HG02798 (cell line): ENCODE data around the gene LPGAT1.
A peak's percentile ranks its signal among the peaks of the same experiment; 100 is the strongest.
"Not testable (repeated sequence)": the region's sequence is repeated elsewhere in the genome, so short reads cannot be mapped to it uniquely, and the experiment has no call there.

Experiments
- ATAC-seq: cut with Tn5 transposase; IDR thresholded peaks from one replicate; pipeline ENCODE4 v1.9.1; 2021; ENCODE audit warnings: mild to moderate bottlenecking; ENCODE audit not compliant: unreplicated experiment, poor library complexity

The LPGAT1 gene, protein sequence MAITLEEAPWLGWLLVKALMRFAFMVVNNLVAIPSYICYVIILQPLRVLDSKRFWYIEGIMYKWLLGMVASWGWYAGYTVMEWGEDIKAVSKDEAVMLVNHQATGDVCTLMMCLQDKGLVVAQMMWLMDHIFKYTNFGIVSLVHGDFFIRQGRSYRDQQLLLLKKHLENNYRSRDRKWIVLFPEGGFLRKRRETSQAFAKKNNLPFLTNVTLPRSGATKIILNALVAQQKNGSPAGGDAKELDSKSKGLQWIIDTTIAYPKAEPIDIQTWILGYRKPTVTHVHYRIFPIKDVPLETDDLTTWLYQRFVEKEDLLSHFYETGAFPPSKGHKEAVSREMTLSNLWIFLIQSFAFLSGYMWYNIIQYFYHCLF

DNA sequence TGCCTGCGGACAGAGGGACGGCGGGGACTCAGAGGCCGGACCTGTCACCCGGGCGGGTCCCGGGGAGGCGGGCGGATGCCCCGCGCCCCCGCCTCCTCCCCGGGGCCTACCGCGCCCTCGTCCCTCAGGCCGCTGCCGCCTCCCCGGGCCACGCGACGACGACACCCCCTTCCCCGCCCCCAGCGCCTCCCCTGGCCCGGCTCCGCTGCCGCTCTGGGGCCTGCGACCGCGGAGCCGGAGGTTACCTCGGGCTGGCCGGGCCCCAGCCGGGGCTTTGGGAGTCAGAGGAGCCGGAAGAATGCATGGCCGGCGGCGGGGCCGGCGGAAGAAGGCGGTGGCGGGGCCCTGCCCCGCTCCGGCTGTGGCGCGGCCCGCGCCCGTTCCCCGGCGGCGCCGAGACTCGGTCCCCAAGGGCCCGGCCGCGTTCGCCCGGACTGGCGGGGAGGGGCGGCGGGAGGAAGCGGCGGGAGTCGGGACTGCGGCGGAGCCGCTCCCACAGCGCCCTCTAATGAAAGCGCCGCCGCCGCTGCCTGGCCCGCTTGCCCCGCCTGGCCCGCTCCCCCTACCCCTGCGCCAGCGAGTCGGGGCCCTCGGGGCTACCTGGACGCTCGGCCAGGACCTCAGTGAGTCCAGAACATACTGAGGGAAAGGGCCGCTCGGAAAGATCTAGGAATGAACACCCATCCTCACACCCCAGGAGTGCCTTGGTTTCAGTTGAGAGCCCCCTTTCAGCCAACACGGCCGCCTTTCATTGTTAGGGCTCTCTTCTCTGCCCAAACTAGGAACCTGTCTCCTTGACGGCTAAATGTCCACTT lies at the start of gene LPGAT1:
Gene LPGAT1 (minus strand): TSS at position 436 of the 815 bp plus-strand sequence. CDS start 1,467 bp downstream, outside the sequence.
- ATAC-seq, result peak; percentile 84

DNA sequence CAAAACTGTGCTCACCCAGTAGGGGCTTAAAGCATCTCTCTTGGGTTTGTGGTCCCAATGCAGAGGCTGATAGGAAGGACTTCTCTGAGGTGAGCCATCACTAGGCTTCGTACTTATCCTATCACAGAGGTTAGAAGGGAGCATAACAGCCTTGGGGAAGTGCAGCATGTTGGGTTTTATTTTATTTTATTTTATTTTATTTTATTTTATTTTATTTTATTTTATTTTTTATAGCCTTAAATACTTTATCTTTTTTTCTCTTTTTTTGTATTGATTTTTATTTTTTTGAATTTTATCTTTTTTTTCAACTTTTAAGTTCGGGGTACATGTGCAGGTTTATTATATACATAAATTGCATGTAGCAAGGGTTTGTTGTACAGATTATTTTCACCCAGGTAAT lies 48.9 kb upstream of the LPGAT1 start:
- no peak for ATAC-seq

DNA sequence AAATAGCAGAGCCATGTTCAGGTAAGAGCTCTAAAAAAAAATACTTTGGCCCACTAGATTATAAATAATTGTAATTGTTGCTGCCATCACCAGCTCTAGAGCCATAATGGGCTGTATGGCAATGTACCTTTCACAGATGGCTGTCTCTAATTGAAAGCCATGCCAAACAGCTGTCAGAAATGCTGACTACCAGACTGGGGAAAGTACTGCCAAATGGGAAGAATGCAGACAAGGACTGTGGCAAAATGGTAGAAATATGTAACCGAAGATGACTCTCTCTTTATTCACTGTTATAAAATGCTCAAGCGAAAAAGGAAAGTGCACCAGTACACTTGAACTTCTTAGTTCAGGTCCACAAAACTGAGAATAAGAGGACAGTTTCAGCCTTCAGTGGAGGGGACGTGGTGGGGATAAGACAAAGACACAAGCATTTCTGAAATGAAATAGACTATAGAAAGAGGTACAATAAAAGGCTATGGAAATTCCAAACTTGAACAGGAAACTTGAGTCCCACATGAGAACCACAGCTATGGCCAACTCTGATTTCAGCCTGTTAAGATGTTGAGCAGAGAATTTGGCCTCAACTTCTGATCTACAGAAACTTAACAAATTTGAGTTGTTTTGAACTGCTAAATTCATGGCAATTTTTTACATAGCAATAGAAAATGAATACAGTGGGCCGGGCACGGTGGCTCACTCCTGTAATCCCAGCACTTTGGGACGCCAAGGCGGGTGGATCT lies 46.5 kb upstream of the LPGAT1 start:
- ATAC-seq, result no peak

DNA sequence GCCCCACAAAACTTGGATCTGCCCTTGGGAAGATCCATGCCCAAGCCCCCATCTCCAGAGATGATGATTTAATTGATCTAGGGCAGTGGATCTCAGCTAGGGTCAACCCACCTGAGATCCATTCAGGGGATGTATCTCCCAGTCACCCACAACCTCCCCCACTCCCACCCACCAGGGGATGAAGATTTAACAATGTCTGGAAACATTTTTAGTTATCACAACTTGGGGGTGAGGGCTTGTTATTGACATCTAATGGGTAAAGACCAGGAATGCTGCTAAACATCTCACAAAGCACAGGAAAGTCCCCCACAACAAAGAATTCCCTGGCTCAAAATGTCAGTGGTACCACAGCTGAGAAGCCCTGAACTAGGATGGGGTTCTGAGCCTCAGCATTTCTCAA lies 45.0 kb upstream of the LPGAT1 start:
- ATAC-seq, result no peak

DNA sequence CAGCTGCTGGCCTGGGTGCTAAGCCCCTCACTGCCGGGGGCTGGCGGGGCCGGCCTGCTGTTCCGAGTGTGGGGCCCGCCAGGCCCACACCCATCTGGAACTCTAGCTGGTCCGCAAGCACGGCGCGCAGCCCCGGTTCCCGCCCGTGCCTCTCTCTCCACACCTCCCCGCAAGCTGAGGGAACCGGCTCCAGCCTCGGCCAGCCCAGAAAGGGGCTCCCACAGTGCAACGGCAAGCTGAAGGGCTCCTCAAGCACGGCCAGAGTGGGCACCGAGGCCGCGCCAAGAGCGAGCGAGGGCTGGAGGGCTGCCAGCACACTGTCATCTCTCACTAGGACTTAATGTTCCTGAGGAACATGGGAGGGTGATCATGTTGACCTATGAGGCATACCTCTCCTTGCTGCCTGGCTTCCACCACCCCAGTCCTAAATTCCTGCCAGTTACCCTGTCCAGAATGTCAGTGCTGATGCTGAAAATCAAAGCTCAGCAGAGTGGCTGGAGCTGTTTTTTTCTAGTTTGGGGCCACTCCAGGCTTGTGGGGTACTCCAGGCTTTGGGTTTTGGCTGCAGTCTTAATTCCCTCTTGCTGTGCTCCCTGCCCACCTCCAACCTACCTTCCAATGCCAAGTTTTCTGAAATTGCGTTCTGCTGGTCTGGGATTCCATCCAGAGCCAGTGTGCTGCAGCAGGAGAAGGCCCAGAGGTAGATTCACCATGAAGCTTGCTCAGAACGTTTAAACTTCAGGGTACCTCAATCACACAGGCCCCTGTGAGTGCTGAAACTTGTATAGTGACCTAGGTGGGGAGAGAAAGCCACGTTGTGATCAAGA lies 44.2 kb upstream of the LPGAT1 start:
- no peak for ATAC-seq

DNA sequence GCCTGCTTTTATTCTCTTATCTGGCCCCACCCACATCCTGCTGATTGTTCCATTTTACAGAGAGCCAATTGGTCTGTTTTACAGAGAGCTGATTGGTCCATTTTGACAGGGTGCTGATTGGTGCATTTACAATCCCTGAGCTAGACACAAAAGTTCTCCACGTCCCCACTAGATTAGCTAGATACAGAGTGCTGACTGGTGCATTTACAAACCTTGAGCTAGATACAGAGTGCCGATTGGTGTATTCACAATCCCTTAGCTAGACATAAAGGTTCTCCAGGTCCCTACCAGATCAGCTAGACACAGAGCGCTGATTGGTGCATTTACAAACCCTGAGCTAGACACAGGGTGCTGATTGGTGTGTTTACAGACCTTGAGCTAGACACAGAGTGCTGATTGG lies 43.2 kb upstream of the LPGAT1 start:
- ATAC-seq, result not testable (repeated sequence)

DNA sequence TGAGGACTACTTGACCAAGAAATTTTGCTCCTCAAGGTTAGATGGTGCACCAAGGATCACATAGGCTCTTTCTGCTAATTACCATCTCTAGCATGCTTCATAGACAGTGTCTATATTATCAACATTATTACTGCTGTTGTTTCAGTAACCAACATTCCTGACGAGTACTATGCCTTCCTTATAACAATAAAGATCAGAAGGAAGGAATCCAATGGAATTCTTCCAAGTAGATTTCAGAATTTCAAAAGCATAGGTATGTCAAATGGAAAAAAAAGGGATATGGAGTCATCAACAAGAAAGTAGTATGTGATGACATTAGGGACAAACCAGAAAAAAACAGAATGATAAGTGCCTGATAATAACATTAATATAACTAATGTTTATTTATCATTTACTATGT lies 39.6 kb upstream of the LPGAT1 start:
- no peak for ATAC-seq

- ATAC-seq, result no peak
These were observed 34.6 kb upstream of the LPGAT1 start for GRCh38 chr1:211865180-211865579.

- ATAC-seq, result no peak
These were observed 28.8 kb upstream of the LPGAT1 start for GRCh38 chr1:211859405-211859804.

DNA sequence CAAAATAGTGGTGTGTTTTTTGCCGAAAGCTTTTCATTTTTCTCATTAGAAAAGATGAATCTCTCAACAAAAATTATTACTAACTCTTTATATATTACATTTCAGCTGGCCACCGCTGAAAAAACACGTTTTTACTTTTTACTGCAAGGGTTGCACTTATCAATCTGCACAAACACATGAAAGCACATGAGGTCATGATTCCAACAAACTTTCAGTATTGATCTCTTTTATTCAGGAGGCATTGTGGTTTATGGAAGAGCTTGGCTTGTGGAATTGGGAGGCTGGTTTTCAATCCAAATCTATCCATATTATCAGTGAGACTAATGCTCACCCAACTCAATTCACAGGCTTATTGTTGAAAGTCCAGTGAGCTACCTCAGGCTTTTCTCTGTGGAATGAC lies 20.6 kb upstream of the LPGAT1 start:
- ATAC-seq, result no peak

DNA sequence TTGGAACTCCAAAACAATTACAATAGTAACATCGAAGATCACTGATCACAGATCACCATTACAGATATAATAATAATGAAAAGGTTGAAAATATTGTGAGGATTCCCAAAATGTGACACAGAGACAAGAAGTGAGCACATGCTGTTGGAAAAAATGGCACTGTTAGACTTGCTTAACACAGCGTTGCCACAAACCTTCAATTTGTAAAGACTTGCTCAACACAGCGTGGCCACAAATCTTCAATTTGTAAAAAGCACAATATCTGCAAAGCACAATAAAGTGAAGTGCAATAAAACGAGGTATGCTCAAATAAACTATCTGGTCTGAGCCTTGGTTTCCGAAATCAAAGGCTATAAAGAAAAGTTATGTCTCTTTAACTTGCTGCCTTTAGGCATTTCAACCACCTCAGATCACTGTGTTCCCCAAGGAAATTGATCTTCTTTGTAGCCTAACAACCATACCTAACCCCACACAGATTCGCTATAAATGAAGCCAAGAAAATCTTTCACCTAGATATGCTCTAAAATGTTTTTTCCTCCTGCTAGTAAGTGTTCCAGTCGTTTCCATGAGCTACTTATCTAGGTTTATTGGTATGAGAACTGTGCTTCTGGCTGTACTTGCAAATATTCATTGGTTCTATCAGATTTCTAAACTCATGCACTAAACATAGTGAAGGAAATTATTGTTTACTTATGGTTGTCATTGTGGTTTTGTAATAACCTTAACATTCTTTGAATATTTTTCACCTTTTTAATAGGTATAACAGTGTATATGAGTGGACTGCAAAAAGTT lies 13.1 kb upstream of the LPGAT1 start:
- no peak for ATAC-seq

- no peak for ATAC-seq
These were observed 12.5 kb upstream of the LPGAT1 start for GRCh38 chr1:211843018-211843417.

- ATAC-seq, result no peak
These were observed 12.0 kb upstream of the LPGAT1 start for GRCh38 chr1:211842518-211842917.

GRCh38 chr1:211839106-211839505 lies 8.5 kb upstream of the LPGAT1 start:
- ATAC-seq, result no peak

DNA sequence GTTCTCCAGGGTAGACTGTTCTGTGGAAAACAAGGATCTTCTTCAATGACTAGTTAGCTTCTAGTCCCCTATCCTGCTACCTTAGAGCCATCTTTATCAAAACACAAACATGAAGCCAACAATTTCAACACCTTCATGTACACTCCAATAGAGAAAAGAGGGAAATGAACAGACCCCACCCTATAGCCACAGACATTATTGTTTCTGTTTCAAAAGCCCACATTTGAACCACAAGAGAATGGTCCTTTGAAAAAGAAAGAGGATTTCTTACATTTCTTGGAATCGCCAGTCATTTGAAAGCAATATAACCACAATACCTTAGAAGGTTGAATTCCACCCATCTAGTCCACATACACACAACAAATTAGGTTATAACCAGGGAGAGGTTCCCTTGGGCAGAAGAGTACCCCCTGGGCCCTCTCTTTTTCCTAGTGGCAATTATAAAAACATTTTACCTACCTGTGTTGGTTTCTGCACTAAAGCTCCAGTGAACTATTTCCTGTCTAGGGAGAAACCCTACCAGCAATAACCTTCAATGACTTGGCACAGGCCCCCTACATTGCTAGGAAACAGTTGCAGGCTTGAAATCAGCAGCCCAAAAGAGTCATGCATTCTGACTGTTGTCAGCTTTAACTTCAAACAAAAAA lies 2.7 kb upstream of the LPGAT1 start:
- no peak for ATAC-seq

DNA sequence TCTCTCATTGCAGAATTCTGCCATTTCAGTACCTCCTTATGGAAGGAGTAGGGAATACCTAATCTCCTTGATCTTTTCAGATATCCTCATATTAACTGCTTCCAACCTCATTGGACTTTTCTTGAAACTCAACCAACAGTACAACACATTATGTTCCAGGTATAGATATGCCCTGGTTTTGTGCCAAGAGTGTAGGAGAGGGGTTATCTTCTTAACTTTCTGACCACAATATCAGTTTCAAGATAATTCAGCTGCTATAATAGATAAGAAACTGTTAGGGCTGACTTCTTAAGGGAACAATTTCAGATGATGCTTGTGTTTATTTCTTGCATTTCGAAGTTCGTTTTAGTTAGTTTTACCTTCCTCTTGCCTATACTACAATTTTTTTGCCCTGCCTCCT lies 2.1 kb upstream of the LPGAT1 start:
- ATAC-seq, result no peak

- ATAC-seq, result no peak
These were observed 1.2 kb upstream of the LPGAT1 start for GRCh38 chr1:211831558-211832323.

GRCh38 chr1:211830055-211830327 lies 572 bp downstream of the LPGAT1 start:
- ATAC-seq, result no peak
